ENCODE data around the gene GALR1.
A peak's percentile ranks its signal among the peaks of the same experiment; 100 is the strongest.

DNA sequence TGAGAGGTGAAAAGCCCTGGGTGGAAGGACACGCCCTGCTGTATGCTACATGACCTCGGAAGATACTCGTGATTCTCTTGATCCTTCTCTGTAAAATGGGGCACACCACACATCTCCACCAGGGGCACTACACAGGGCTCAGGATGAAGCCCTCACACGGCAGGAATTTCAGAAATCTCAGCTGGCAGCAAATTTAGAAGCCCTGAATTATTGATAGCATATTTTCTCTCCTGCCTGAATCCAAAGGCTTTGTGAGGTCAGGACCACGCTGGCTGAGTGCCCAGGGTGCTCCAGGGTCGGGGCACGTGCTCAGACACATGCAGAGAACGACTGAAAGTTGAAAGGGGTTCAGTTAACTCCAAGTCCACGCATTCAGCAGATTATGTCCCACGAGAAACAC is 42.1 kb upstream of the GALR1 start:
- TF ChIP-seq, protein P1, sequence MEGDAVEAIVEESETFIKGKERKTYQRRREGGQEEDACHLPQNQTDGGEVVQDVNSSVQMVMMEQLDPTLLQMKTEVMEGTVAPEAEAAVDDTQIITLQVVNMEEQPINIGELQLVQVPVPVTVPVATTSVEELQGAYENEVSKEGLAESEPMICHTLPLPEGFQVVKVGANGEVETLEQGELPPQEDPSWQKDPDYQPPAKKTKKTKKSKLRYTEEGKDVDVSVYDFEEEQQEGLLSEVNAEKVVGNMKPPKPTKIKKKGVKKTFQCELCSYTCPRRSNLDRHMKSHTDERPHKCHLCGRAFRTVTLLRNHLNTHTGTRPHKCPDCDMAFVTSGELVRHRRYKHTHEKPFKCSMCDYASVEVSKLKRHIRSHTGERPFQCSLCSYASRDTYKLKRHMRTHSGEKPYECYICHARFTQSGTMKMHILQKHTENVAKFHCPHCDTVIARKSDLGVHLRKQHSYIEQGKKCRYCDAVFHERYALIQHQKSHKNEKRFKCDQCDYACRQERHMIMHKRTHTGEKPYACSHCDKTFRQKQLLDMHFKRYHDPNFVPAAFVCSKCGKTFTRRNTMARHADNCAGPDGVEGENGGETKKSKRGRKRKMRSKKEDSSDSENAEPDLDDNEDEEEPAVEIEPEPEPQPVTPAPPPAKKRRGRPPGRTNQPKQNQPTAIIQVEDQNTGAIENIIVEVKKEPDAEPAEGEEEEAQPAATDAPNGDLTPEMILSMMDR (conservative IDR thresholded peaks at IDR 0.05), result peak; percentile 69
- TF ChIP-seq ZFX (IDR thresholded peaks at IDR 0.05), result no peak

All from C4-2B (cell line).